Gastrocnemius medialis (tissue), 4 donors: Measurements from ENCODE around the gene PTPRM. TPM values are rescaled to one million over a fixed set of nuclear protein-coding genes. Genes with fewer than 3 reads are reported as not detected.

ENCODE experiments used
- ATAC-seq, 2 donors: fragments of 150-250 bp; one replicate each; pipeline ENCODE4 v1.9.1; 2016
- DNase-seq, 2 donors: peaks; one replicate each; pipeline ENCODE4 v3.0.0-alpha.2; 2019
- H3K27ac ChIP-seq, 4 donors: fragments of 200-600 bp; sonication (generic); 1 replicate in 1 of 4; 2 replicates in 3 of 4; pipeline ENCODE4 v1.5.1; 2016 to 2018; ENCODE audit warnings: mild to moderate bottlenecking in 2 of 4, moderate library complexity in 1 of 4
- H3K27me3 ChIP-seq, 3 donors: fragments of 200-600 bp; sonication (generic) in 2 of 3; 1 replicate in 1 of 3; 2 replicates in 2 of 3; pipeline versions ENCODE4 v1.5.1 to v1.6.0; 2016 to 2019; ENCODE audit warnings: mild to moderate bottlenecking in 1 of 3, moderate library complexity in 1 of 3
- H3K36me3 ChIP-seq, 2 donors: fragments of 200-600 bp; sonication (generic) in 1 of 2; one replicate each; pipeline ENCODE4 v1.5.1; 2017 to 2018
- H3K4me1 ChIP-seq, 2 donors: fragments of 200-600 bp; sonication (generic) in 1 of 2; one replicate each; pipeline ENCODE4 v1.5.1; 2016 to 2017; ENCODE audit warnings: mild to moderate bottlenecking in 2 of 2
- H3K4me3 ChIP-seq, 4 donors: fragments of 200-600 bp; sonication (generic) in 3 of 4; 1 replicate in 1 of 4; 2 replicates in 3 of 4; pipeline ENCODE4 v1.5.1; 2016 to 2019; ENCODE audit warnings: mild to moderate bottlenecking in 2 of 4
- H3K9me3 ChIP-seq, 3 donors: fragments of 200-600 bp; sonication (generic) in 2 of 3; 1 replicate in 1 of 3; 2 replicates in 2 of 3; pipeline ENCODE4 v1.5.1; 2016 to 2019
- CTCF ChIP-seq, 5 experiments: fragments of 450-650 bp in 3 of 5; fragments of 200-600 bp in 2 of 5; sonication (generic) in 2 of 5; IDR thresholded peaks in 4 of 5; conservative IDR thresholded peaks in 1 of 5; 1 replicate in 4 of 5; 2 replicates in 1 of 5; pipeline ENCODE4 v1.5.1; 2016 to 2019; ENCODE audit warnings: antibody characterized with exemption in 5 of 5, mild to moderate bottlenecking in 3 of 5, moderate library complexity in 3 of 5
- POLR2A ChIP-seq, 2 donors: fragments of 450-650 bp; IDR thresholded peaks; one replicate each; pipeline ENCODE4 v1.6.1; 2017; ENCODE audit warnings: antibody characterized with exemption in 2 of 2, mild to moderate bottlenecking in 2 of 2, moderate library complexity in 2 of 2
- in situ Hi-C, 4 donors: fragments of 200-750 bp; cut with MboI; loops; one replicate each; pipeline versions ENCODE4 v1.15.0 to v1.8.0; 2017; ENCODE audit warnings: low sequenced_read_pairs in 4 of 4
- intact Hi-C: fragments of 100-400 bp; cut with DNase I; formaldehyde crosslinking; loops from one replicate; pipeline ENCODE4 v1.15.1; 2023; ENCODE audit warnings: low total_unique reads
- total RNA-seq, 4 donors: library from RNA; depleted of rRNA; stranded (reverse); fragments of >200 nt; gene quantifications; one replicate each; pipeline versions ENCODE4 v1.1.0 to v1.2.3, GENCODE V29; 2016

The PTPRM gene
- total RNA-seq, 4 donors from 2014 or later = 52.6 to 79.3 (median 63.8) TPM

- in situ Hi-C loops = loop anchor here in 1 of 4 donors (25.0 kb wide), 1 partner anchor 1113 kb away; no protein-coding TSS in a partner anchor
- Histone ChIP-seq H3K36me3 (peaks cover 3 to 30% of the 10 kb centered on the region in 2 donors), H3K4me3 (no peak overlapping the region), H3K27me3 (no peaks in the 10 kb centered on the region), H3K4me1 (no peaks in the 10 kb centered on the region), H3K27ac (no peak overlapping the region), H3K9me3 (no peaks in the 10 kb centered on the region)
- TF ChIP-seq CTCF (IDR thresholded peaks at IDR 0.05 in 4 of 5, conservative IDR thresholded peaks at IDR 0.05 in 1 of 5) = no peak
- TF ChIP-seq POLR2A (IDR thresholded peaks at IDR 0.05) = no peak
- ATAC-seq (no peak), DNase-seq (no peak)
- intact Hi-C loops = no loop called here
These were observed 808.1 kb downstream of the PTPRM start for GRCh38 chr18:8375249-8375648.

GRCh38 chr18:8376113-8376512, 809.0 kb downstream of the PTPRM start:
- ATAC-seq = no peak
- H3K36me3 ChIP-seq = peaks cover 3 to 36% of the 10 kb centered on the region in 2 donors
- in situ Hi-C loops = loop anchor here in 1 of 4 donors (25.0 kb wide), 1 partner anchor 1114 kb away; no protein-coding TSS in a partner anchor
- H3K27me3 ChIP-seq = no peaks in the 10 kb centered on the region
- intact Hi-C loops = no loop called here
- TF ChIP-seq CTCF (IDR thresholded peaks at IDR 0.05 in 4 of 5, conservative IDR thresholded peaks at IDR 0.05 in 1 of 5) (no peak), POLR2A (IDR thresholded peaks at IDR 0.05) (no peak)
- DNase-seq = no peak
- no peak overlapping the region for H3K4me3 ChIP-seq
- H3K27ac ChIP-seq = no peak overlapping the region
- H3K9me3 ChIP-seq = no peaks in the 10 kb centered on the region
- H3K4me1 ChIP-seq = no peaks in the 10 kb centered on the region

GRCh38 chr18:8379187-8379941, 812.2 kb downstream of the PTPRM start:
- Histone ChIP-seq H3K27me3 (no peaks in the 10 kb centered on the region), H3K4me3 (no peak overlapping the region), H3K36me3 (peaks cover 3 to 41% of the 10 kb centered on the region in 2 donors), H3K27ac (no peak overlapping the region), H3K4me1 (no peaks in the 10 kb centered on the region), H3K9me3 (no peaks in the 10 kb centered on the region)
- ATAC-seq (no peak), DNase-seq (no peak)
- intact Hi-C loops = no loop called here
- in situ Hi-C loops = loop anchor here in 1 of 4 donors (25.0 kb wide), 1 partner anchor 1117 kb away; no protein-coding TSS in a partner anchor
- TF ChIP-seq CTCF (IDR thresholded peaks at IDR 0.05 in 4 of 5, conservative IDR thresholded peaks at IDR 0.05 in 1 of 5) = no peak
- no peak for TF ChIP-seq POLR2A (IDR thresholded peaks at IDR 0.05)

GRCh38 chr18:8380006-8380405, 812.9 kb downstream of the PTPRM start:
- Histone ChIP-seq H3K4me3 (no peak overlapping the region), H3K4me1 (no peaks in the 10 kb centered on the region), H3K9me3 (no peaks in the 10 kb centered on the region), H3K27me3 (no peaks in the 10 kb centered on the region), H3K27ac (no peak overlapping the region), H3K36me3 (peaks cover 3 to 47% of the 10 kb centered on the region in 2 donors)
- no peak for DNase-seq
- TF ChIP-seq POLR2A (IDR thresholded peaks at IDR 0.05) (no peak), CTCF (IDR thresholded peaks at IDR 0.05 in 4 of 5, conservative IDR thresholded peaks at IDR 0.05 in 1 of 5) (no peak)
- intact Hi-C loops (no loop called here), in situ Hi-C loops (loop anchor here in 2 of 4 donors (10.0 to 25.0 kb wide), 2 partner anchors 295 to 1118 kb away; no protein-coding TSS in a partner anchor)
- no peak for ATAC-seq
